SK-N-SH treated with all-trans-retinoic acid at 6 μM for 48 hours (cell line): ENCODE measurements around the gene XPO4.

Experiments
- ARNTL ChIP-seq: fragments of 450-650 bp; formaldehyde crosslinking; IDR thresholded peaks from 2 replicates; pipeline ENCODE4 v1.5.0; 2020; ENCODE audit warnings: low read depth, mild to moderate bottlenecking, moderate library complexity, borderline replicate concordance
- ESRRG ChIP-seq: fragments of 250-450 bp; sonication (Bioruptor Pico); IDR thresholded peaks from 2 replicates; pipeline ENCODE4 v1.6.1; 2021; ENCODE audit warnings: mild to moderate bottlenecking
- PPARA ChIP-seq: fragments of 250-450 bp; sonication (Bioruptor Pico); IDR thresholded peaks from 2 replicates; pipeline ENCODE4 v1.5.0; 2020; ENCODE audit warnings: mild to moderate bottlenecking, borderline replicate concordance
- RARB ChIP-seq: fragments of 250-450 bp; sonication (Bioruptor Pico); IDR thresholded peaks from 2 replicates; pipeline ENCODE4 v1.8.0; 2021; ENCODE audit warnings: mild to moderate bottlenecking, moderate library complexity
- SNAI2 ChIP-seq: fragments of 250-450 bp; sonication (Bioruptor Pico); IDR thresholded peaks from 2 replicates; pipeline ENCODE4 v1.5.0; 2020; ENCODE audit warnings: mild to moderate bottlenecking, moderate library complexity
- ZFP30 ChIP-seq: fragments of 450-650 bp; formaldehyde crosslinking; IDR thresholded peaks from 2 replicates; pipeline ENCODE4 v1.5.0; 2022; ENCODE audit warnings: mild to moderate bottlenecking, moderate library complexity
- ZNF565 ChIP-seq: fragments of 450-650 bp; formaldehyde crosslinking; conservative IDR thresholded peaks from 2 replicates; pipeline ENCODE4 v1.5.0; 2020; ENCODE audit warnings: low read depth, mild to moderate bottlenecking, moderate library complexity
- TF ChIP-seq, protein P1 (sequence below): fragments of 250-450 bp; sonication (Bioruptor Pico); IDR thresholded peaks from 2 replicates; pipeline ENCODE4 v1.8.0; 2020; ENCODE audit warnings: mild to moderate bottlenecking, moderate library complexity, borderline replicate concordance
- TF ChIP-seq, protein P2 (sequence below): fragments of 250-450 bp; sonication (Bioruptor Pico); IDR thresholded peaks from 2 replicates; pipeline ENCODE4 v1.5.0; 2020; ENCODE audit warnings: mild to moderate bottlenecking, moderate library complexity

DNA sequence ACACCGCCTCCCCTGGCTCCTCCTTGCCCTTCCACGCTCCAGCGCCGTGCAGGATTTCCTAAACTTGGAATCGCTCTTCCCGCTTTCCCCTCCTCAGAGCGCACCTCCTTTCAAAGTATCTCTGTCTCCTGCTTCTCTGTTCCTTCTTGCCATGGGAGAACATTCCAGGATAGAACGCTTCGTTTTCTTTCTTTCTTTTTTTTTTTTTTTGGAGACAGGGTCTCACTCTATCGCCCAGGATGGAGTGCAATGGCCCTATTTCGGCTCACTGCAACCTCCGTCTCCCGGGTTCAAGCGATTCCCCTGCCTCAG lies 574 bp upstream of the XPO4 start:
- TF ChIP-seq SNAI2 (CRISPR knock-in tag) (no peak), ZNF565 (CRISPR knock-in tag) (no peak), RARB (no peak), ZFP30 (CRISPR knock-in tag) (no peak), PPARA (no peak), ESRRG (no peak), ARNTL (CRISPR knock-in tag) (no peak)
- TF ChIP-seq, protein P1, sequence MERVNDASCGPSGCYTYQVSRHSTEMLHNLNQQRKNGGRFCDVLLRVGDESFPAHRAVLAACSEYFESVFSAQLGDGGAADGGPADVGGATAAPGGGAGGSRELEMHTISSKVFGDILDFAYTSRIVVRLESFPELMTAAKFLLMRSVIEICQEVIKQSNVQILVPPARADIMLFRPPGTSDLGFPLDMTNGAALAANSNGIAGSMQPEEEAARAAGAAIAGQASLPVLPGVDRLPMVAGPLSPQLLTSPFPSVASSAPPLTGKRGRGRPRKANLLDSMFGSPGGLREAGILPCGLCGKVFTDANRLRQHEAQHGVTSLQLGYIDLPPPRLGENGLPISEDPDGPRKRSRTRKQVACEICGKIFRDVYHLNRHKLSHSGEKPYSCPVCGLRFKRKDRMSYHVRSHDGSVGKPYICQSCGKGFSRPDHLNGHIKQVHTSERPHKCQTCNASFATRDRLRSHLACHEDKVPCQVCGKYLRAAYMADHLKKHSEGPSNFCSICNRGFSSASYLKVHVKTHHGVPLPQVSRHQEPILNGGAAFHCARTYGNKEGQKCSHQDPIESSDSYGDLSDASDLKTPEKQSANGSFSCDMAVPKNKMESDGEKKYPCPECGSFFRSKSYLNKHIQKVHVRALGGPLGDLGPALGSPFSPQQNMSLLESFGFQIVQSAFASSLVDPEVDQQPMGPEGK = no peak
- TF ChIP-seq, protein P2, sequence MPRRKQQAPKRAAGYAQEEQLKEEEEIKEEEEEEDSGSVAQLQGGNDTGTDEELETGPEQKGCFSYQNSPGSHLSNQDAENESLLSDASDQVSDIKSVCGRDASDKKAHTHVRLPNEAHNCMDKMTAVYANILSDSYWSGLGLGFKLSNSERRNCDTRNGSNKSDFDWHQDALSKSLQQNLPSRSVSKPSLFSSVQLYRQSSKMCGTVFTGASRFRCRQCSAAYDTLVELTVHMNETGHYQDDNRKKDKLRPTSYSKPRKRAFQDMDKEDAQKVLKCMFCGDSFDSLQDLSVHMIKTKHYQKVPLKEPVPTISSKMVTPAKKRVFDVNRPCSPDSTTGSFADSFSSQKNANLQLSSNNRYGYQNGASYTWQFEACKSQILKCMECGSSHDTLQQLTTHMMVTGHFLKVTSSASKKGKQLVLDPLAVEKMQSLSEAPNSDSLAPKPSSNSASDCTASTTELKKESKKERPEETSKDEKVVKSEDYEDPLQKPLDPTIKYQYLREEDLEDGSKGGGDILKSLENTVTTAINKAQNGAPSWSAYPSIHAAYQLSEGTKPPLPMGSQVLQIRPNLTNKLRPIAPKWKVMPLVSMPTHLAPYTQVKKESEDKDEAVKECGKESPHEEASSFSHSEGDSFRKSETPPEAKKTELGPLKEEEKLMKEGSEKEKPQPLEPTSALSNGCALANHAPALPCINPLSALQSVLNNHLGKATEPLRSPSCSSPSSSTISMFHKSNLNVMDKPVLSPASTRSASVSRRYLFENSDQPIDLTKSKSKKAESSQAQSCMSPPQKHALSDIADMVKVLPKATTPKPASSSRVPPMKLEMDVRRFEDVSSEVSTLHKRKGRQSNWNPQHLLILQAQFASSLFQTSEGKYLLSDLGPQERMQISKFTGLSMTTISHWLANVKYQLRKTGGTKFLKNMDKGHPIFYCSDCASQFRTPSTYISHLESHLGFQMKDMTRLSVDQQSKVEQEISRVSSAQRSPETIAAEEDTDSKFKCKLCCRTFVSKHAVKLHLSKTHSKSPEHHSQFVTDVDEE (CRISPR knock-in tag) = no peak
